ENCODE results near the gene GAGE10.

DNA sequence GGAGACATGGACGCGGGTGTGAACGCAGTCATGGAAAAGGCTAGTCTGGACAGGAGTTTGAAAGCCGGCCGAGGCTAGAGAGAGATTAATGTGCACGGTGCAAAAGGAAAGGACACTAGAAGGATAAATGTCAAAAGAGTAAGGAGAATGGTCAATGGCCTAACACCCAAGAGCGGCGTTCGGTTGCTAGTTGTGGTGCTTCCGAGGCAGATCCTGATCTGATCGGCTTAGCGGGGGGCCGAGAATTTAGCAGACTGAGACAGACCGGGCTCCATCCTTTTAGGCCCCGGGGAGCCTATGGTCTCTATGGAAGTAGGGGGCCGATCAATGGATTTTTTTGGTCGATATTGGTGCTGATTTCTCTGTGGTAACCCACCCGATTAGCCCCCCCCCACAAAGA lies 6.9 kb downstream of the GAGE10 start:
- TF ChIP-seq, protein P1, sequence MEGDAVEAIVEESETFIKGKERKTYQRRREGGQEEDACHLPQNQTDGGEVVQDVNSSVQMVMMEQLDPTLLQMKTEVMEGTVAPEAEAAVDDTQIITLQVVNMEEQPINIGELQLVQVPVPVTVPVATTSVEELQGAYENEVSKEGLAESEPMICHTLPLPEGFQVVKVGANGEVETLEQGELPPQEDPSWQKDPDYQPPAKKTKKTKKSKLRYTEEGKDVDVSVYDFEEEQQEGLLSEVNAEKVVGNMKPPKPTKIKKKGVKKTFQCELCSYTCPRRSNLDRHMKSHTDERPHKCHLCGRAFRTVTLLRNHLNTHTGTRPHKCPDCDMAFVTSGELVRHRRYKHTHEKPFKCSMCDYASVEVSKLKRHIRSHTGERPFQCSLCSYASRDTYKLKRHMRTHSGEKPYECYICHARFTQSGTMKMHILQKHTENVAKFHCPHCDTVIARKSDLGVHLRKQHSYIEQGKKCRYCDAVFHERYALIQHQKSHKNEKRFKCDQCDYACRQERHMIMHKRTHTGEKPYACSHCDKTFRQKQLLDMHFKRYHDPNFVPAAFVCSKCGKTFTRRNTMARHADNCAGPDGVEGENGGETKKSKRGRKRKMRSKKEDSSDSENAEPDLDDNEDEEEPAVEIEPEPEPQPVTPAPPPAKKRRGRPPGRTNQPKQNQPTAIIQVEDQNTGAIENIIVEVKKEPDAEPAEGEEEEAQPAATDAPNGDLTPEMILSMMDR (IDR thresholded peaks at IDR 0.05): no peak
- no peak for TF ChIP-seq EZH2 (IDR thresholded peaks at IDR 0.05; ENCODE audit: borderline replicate concordance, insufficient read depth, low read depth, low read length, poor library complexity, severe bottlenecking)

All from B cell (primary cell).